Fibroblast of lung (primary cell): ENCODE data around the gene GPR107. TPM values are rescaled to one million over a fixed set of nuclear protein-coding genes. Genes with fewer than 3 reads are reported as not detected.
A peak's percentile ranks its signal among the peaks of the same experiment; 100 is the strongest.

Source experiments
- DNase-seq, 2 donors: peaks; one replicate each; pipeline versions ENCODE4 v3.0.0 to v3.0.0-alpha.2; 2010; ENCODE audit warnings: low read depth in 2 of 2
- H2AFZ ChIP-seq: 2 replicates; pipeline ENCODE4 v1.5.1; 2012; ENCODE audit warnings: low read length, control low read depth, inconsistent platforms
- H3K27ac ChIP-seq: 2 replicates; pipeline ENCODE4 v1.5.1; 2011; ENCODE audit warnings: low read length, control low read depth; ENCODE audit not compliant: insufficient read depth
- H3K27me3 ChIP-seq: 2 replicates; pipeline ENCODE4 v1.5.1; 2011; ENCODE audit warnings: mild to moderate bottlenecking, low read length; ENCODE audit not compliant: control insufficient read depth, insufficient read depth
- H3K36me3 ChIP-seq: 2 replicates; pipeline ENCODE4 v1.5.1; 2011; ENCODE audit warnings: low read length; ENCODE audit not compliant: control insufficient read depth, insufficient read depth
- H3K4me1 ChIP-seq: 2 replicates; pipeline ENCODE4 v1.5.1; 2011; ENCODE audit warnings: low read length; ENCODE audit not compliant: control insufficient read depth, insufficient read depth; ENCODE audit errors: extremely low read depth
- H3K4me2 ChIP-seq: 2 replicates; pipeline ENCODE4 v1.5.1; 2011; ENCODE audit warnings: low read length, control low read depth; ENCODE audit not compliant: insufficient read depth; ENCODE audit errors: extremely low read depth
- H3K4me3 ChIP-seq, 4 experiments: fragments of 200-600 bp in 1 of 4; sonication (generic) in 1 of 4; replicated peaks in 1 of 4; 2 replicates each; pipeline ENCODE4 v1.5.1; 2011 to 2016; ENCODE audit warnings: low read length in 4 of 4, low read depth in 3 of 4, mild to moderate bottlenecking in 3 of 4, control low read depth in 2 of 4, inconsistent platforms in 1 of 4, mixed read lengths in 1 of 4; ENCODE audit not compliant: insufficient read depth in 1 of 4; ENCODE audit errors: control extremely low read depth in 1 of 4
- H3K79me2 ChIP-seq: 2 replicates; pipeline ENCODE4 v1.5.1; 2012; ENCODE audit warnings: mild to moderate bottlenecking, low read length, inconsistent platforms; ENCODE audit not compliant: control insufficient read depth, insufficient read depth
- H3K9ac ChIP-seq: 2 replicates; pipeline ENCODE4 v1.5.1; 2011; ENCODE audit warnings: mild to moderate bottlenecking, low read length, control low read depth; ENCODE audit not compliant: insufficient read depth
- H3K9me3 ChIP-seq: 2 replicates; pipeline ENCODE4 v1.5.1; 2012; ENCODE audit warnings: low read depth, low read length; ENCODE audit not compliant: control insufficient read depth, insufficient read depth
- H4K20me1 ChIP-seq: 2 replicates; pipeline ENCODE4 v1.5.1; 2011; ENCODE audit warnings: low read length; ENCODE audit not compliant: control insufficient read depth, insufficient read depth; ENCODE audit errors: extremely low read depth
- CTCF ChIP-seq, 2 donors: IDR thresholded peaks in 1 of 2; conservative IDR thresholded peaks in 1 of 2; 1 replicate in 1 of 2; 2 replicates in 1 of 2; pipeline ENCODE4 v1.5.1; 2011 to 2012; ENCODE audit warnings: low read length in 2 of 2, control low read depth in 1 of 2, inconsistent platforms in 1 of 2, low read depth in 1 of 2, mild to moderate bottlenecking in 1 of 2
- EZH2 ChIP-seq: IDR thresholded peaks from 2 replicates; pipeline ENCODE4 v1.5.1; 2012; ENCODE audit warnings: low read length, control low read depth, mild to moderate bottlenecking; ENCODE audit errors: missing control alignments
- polyA plus RNA-seq, 2 donors: library from polyadenylated mRNA; depleted of rRNA in 1 of 2; stranded (reverse) in 1 of 2; unstranded in 1 of 2; fragments of >200 nt; gene quantifications; 2 replicates each; pipeline ENCODE4 v1.2.1, GENCODE V29; 2011 to 2012; ENCODE audit warnings: missing spikeins in 1 of 2
- total RNA-seq: library from RNA; depleted of rRNA; stranded (reverse); fragments of >200 nt; gene quantifications from 2 replicates; pipeline ENCODE4 v1.2.1, GENCODE V29; 2014

GPR107 gene
- total and polyA plus RNA-seq, 2 donors (not counting 1 experiment from before 2014, with no cell fraction given), result 27.6 to 43.5 TPM

- Histone ChIP-seq H2AFZ (no peak overlapping the region), H3K4me1 (peaks cover 33% of the 10 kb centered on the region), H3K79me2 (peaks cover 70% of the 10 kb centered on the region), H4K20me1 (no peaks in the 10 kb centered on the region), H3K27me3 (no peaks in the 10 kb centered on the region), H3K4me3 (no peak overlapping the region), H3K27ac (peak overlapping the region; percentile 74), H3K9ac (no peak overlapping the region), H3K4me2 (no peak overlapping the region), H3K9me3 (no peaks in the 10 kb centered on the region), H3K36me3 (no peaks in the 10 kb centered on the region)
- no peak for DNase-seq
- TF ChIP-seq EZH2, result no peak
- TF ChIP-seq CTCF (conservative IDR thresholded peaks at IDR 0.05 in 1 of 2, IDR thresholded peaks at IDR 0.05 in 1 of 2; ENCODE audit: low read depth in 1 of 2, low read length in 2 of 2), result no peak
These were observed 131.3 kb downstream of the GPR107 start for GRCh38 chr9:130185017-130185416.

GRCh38 chr9:130185490-130186031 is 131.9 kb downstream of the GPR107 start:
- H3K4me1 ChIP-seq, result peaks cover 33% of the 10 kb centered on the region
- H3K79me2 ChIP-seq, result peaks cover 72% of the 10 kb centered on the region
- no peak overlapping the region for H2AFZ ChIP-seq
- H3K4me2 ChIP-seq, result peak overlapping the region; percentile 75
- H3K9me3 ChIP-seq, result no peaks in the 10 kb centered on the region
- no peaks in the 10 kb centered on the region for H4K20me1 ChIP-seq
- peak overlapping the region in 2 of 4 experiments; percentile 22 to 23 for H3K4me3 ChIP-seq
- no peaks in the 10 kb centered on the region for H3K36me3 ChIP-seq
- peak; percentile 36 to 63 for DNase-seq
- H3K27me3 ChIP-seq, result no peaks in the 10 kb centered on the region
- peak overlapping the region; percentile 45 for H3K9ac ChIP-seq
- peak overlapping the region; percentile 74 for H3K27ac ChIP-seq
- TF ChIP-seq EZH2 (no peak), CTCF (conservative IDR thresholded peaks at IDR 0.05 in 1 of 2, IDR thresholded peaks at IDR 0.05 in 1 of 2; ENCODE audit: low read depth in 1 of 2, low read length in 2 of 2) (no peak)

- Histone ChIP-seq H4K20me1 (no peaks in the 10 kb centered on the region), H2AFZ (no peak overlapping the region)
These were observed 132.3 kb downstream of the GPR107 start for GRCh38 chr9:130186051-130186450.

More at GRCh38 chr9:130186051-130186450, 132.3 kb downstream of the GPR107 start:
- no peaks in the 10 kb centered on the region for H3K9me3 ChIP-seq
- no peaks in the 10 kb centered on the region for H3K36me3 ChIP-seq
- H3K4me2 ChIP-seq, result peak overlapping the region; percentile 75
- no peak for TF ChIP-seq CTCF (conservative IDR thresholded peaks at IDR 0.05 in 1 of 2, IDR thresholded peaks at IDR 0.05 in 1 of 2; ENCODE audit: low read depth in 1 of 2, low read length in 2 of 2)
- TF ChIP-seq EZH2, result no peak
- H3K79me2 ChIP-seq, result peaks cover 72% of the 10 kb centered on the region
- peak overlapping the region; percentile 45 for H3K9ac ChIP-seq
- H3K27ac ChIP-seq, result peak overlapping the region; percentile 74
- H3K27me3 ChIP-seq, result no peaks in the 10 kb centered on the region
- DNase-seq, result peak in 1 of 2 donors; percentile 47
- H3K4me1 ChIP-seq, result peaks cover 33% of the 10 kb centered on the region
- peak overlapping the region in 1 of 4 experiments; percentile 22 for H3K4me3 ChIP-seq
